ENCODE results near the gene ONECUT1.

Gene ONECUT1

GRCh38 chr15:52803467-52804306 lies 13.6 kb upstream of the ONECUT1 start:
- H3K4me1 ChIP-seq (ENCODE audit: control insufficient read depth, low read depth, low read length) = peaks cover 31% of the 10 kb centered on the region
- H3K27me3 ChIP-seq (ENCODE audit: control insufficient read depth, insufficient read depth, low read length) = peaks cover 77% of the 10 kb centered on the region
- no peaks in the 10 kb centered on the region for H3K9me3 ChIP-seq (ENCODE audit: control insufficient read depth, low read depth, low read length)
- peak overlapping the region; percentile 68 for H3K9ac ChIP-seq (ENCODE audit: low read length)
- H3K36me3 ChIP-seq (ENCODE audit: control insufficient read depth, low read depth, low read length) = no peaks in the 10 kb centered on the region
- no peak overlapping the region for H3K27ac ChIP-seq (ENCODE audit: low read length)
- peak overlapping the region; percentile 74 for H3K4me3 ChIP-seq (ENCODE audit: low read length)

- no peak overlapping the region for H3K27ac ChIP-seq (ENCODE audit: low read length)
- no peaks in the 10 kb centered on the region for H3K9me3 ChIP-seq (ENCODE audit: control insufficient read depth, low read depth, low read length)
- peaks cover 37% of the 10 kb centered on the region for H3K4me1 ChIP-seq (ENCODE audit: control insufficient read depth, low read depth, low read length)
- no peaks in the 10 kb centered on the region for H3K36me3 ChIP-seq (ENCODE audit: control insufficient read depth, low read depth, low read length)
- H3K4me3 ChIP-seq (ENCODE audit: low read length) = peak overlapping the region; percentile 74
- H3K27me3 ChIP-seq (ENCODE audit: control insufficient read depth, insufficient read depth, low read length) = peaks cover 83% of the 10 kb centered on the region
- H3K9ac ChIP-seq (ENCODE audit: low read length) = peak overlapping the region; percentile 28
Observed at GRCh38 chr15:52803108-52803466, 13.0 kb upstream of the ONECUT1 start.

GRCh38 chr15:52802110-52802509 lies 12.0 kb upstream of the ONECUT1 start:
- no peaks in the 10 kb centered on the region for H3K9me3 ChIP-seq (ENCODE audit: control insufficient read depth, low read depth, low read length)
- no peaks in the 10 kb centered on the region for H3K36me3 ChIP-seq (ENCODE audit: control insufficient read depth, low read depth, low read length)
- no peak overlapping the region for H3K27ac ChIP-seq (ENCODE audit: low read length)
- no peak overlapping the region for H3K9ac ChIP-seq (ENCODE audit: low read length)
- peaks cover 41% of the 10 kb centered on the region for H3K4me1 ChIP-seq (ENCODE audit: control insufficient read depth, low read depth, low read length)
- H3K27me3 ChIP-seq (ENCODE audit: control insufficient read depth, insufficient read depth, low read length) = peaks cover 83% of the 10 kb centered on the region
- H3K4me3 ChIP-seq (ENCODE audit: low read length) = no peak overlapping the region

- H3K36me3 ChIP-seq (ENCODE audit: control insufficient read depth, low read depth, low read length) = no peaks in the 10 kb centered on the region
- H3K27me3 ChIP-seq (ENCODE audit: control insufficient read depth, insufficient read depth, low read length) = peaks cover 83% of the 10 kb centered on the region
- peaks cover 41% of the 10 kb centered on the region for H3K4me1 ChIP-seq (ENCODE audit: control insufficient read depth, low read depth, low read length)
- H3K9me3 ChIP-seq (ENCODE audit: control insufficient read depth, low read depth, low read length) = no peaks in the 10 kb centered on the region
- H3K4me3 ChIP-seq (ENCODE audit: low read length) = no peak overlapping the region
- H3K9ac ChIP-seq (ENCODE audit: low read length) = no peak overlapping the region
- no peak overlapping the region for H3K27ac ChIP-seq (ENCODE audit: low read length)
Observed at GRCh38 chr15:52801748-52802085, 11.6 kb upstream of the ONECUT1 start.

- no peaks in the 10 kb centered on the region for H3K36me3 ChIP-seq (ENCODE audit: control insufficient read depth, low read depth, low read length)
- H3K27me3 ChIP-seq (ENCODE audit: control insufficient read depth, insufficient read depth, low read length) = peaks cover 83% of the 10 kb centered on the region
- no peaks in the 10 kb centered on the region for H3K9me3 ChIP-seq (ENCODE audit: control insufficient read depth, low read depth, low read length)
- no peak overlapping the region for H3K4me3 ChIP-seq (ENCODE audit: low read length)
- peaks cover 41% of the 10 kb centered on the region for H3K4me1 ChIP-seq (ENCODE audit: control insufficient read depth, low read depth, low read length)
- H3K27ac ChIP-seq (ENCODE audit: low read length) = no peak overlapping the region
- H3K9ac ChIP-seq (ENCODE audit: low read length) = no peak overlapping the region
Observed at GRCh38 chr15:52800828-52801747, 11.0 kb upstream of the ONECUT1 start.

GRCh38 chr15:52799145-52799811 lies 9.1 kb upstream of the ONECUT1 start:
- H3K4me3 ChIP-seq (ENCODE audit: low read length) = peak overlapping the region; percentile 45

GRCh38 chr15:52798529-52799101 lies 8.5 kb upstream of the ONECUT1 start:
- peak overlapping the region; percentile 45 for H3K4me3 ChIP-seq (ENCODE audit: low read length)
- H3K9ac ChIP-seq (ENCODE audit: low read length) = no peak overlapping the region
- H3K36me3 ChIP-seq (ENCODE audit: control insufficient read depth, low read depth, low read length) = no peaks in the 10 kb centered on the region
- H3K27ac ChIP-seq (ENCODE audit: low read length) = no peak overlapping the region
- peaks cover 53% of the 10 kb centered on the region for H3K4me1 ChIP-seq (ENCODE audit: control insufficient read depth, low read depth, low read length)
- H3K27me3 ChIP-seq (ENCODE audit: control insufficient read depth, insufficient read depth, low read length) = peaks cover 100% of the 10 kb centered on the region
- no peaks in the 10 kb centered on the region for H3K9me3 ChIP-seq (ENCODE audit: control insufficient read depth, low read depth, low read length)

More at GRCh38 chr15:52799145-52799811, 9.1 kb upstream of the ONECUT1 start:
- H3K27me3 ChIP-seq (ENCODE audit: control insufficient read depth, insufficient read depth, low read length) = peaks cover 99% of the 10 kb centered on the region
- H3K4me1 ChIP-seq (ENCODE audit: control insufficient read depth, low read depth, low read length) = peaks cover 52% of the 10 kb centered on the region
- H3K9ac ChIP-seq (ENCODE audit: low read length) = no peak overlapping the region
- H3K9me3 ChIP-seq (ENCODE audit: control insufficient read depth, low read depth, low read length) = no peaks in the 10 kb centered on the region
- H3K36me3 ChIP-seq (ENCODE audit: control insufficient read depth, low read depth, low read length) = no peaks in the 10 kb centered on the region
- H3K27ac ChIP-seq (ENCODE audit: low read length) = no peak overlapping the region

- H3K4me3 ChIP-seq (ENCODE audit: low read length) = peak overlapping the region; percentile 45
- H3K27ac ChIP-seq (ENCODE audit: low read length) = no peak overlapping the region
- peaks cover 100% of the 10 kb centered on the region for H3K27me3 ChIP-seq (ENCODE audit: control insufficient read depth, insufficient read depth, low read length)
- peaks cover 48% of the 10 kb centered on the region for H3K4me1 ChIP-seq (ENCODE audit: control insufficient read depth, low read depth, low read length)
- H3K9me3 ChIP-seq (ENCODE audit: control insufficient read depth, low read depth, low read length) = no peaks in the 10 kb centered on the region
- H3K9ac ChIP-seq (ENCODE audit: low read length) = no peak overlapping the region
- H3K36me3 ChIP-seq (ENCODE audit: control insufficient read depth, low read depth, low read length) = no peaks in the 10 kb centered on the region
Observed at GRCh38 chr15:52797625-52798501, 7.7 kb upstream of the ONECUT1 start.

GRCh38 chr15:52796753-52797520 lies 6.8 kb upstream of the ONECUT1 start:
- Histone ChIP-seq H3K4me1 (ENCODE audit: control insufficient read depth, low read depth, low read length) (peaks cover 49% of the 10 kb centered on the region), H3K9ac (ENCODE audit: low read length) (no peak overlapping the region), H3K36me3 (ENCODE audit: control insufficient read depth, low read depth, low read length) (no peaks in the 10 kb centered on the region), H3K9me3 (ENCODE audit: control insufficient read depth, low read depth, low read length) (no peaks in the 10 kb centered on the region), H3K27ac (ENCODE audit: low read length) (no peak overlapping the region), H3K27me3 (ENCODE audit: control insufficient read depth, insufficient read depth, low read length) (peaks cover 100% of the 10 kb centered on the region), H3K4me3 (ENCODE audit: low read length) (no peak overlapping the region)

- Histone ChIP-seq H3K27ac (ENCODE audit: low read length) (no peak overlapping the region), H3K4me3 (ENCODE audit: low read length) (no peak overlapping the region), H3K27me3 (ENCODE audit: control insufficient read depth, insufficient read depth, low read length) (peaks cover 100% of the 10 kb centered on the region), H3K9ac (ENCODE audit: low read length) (no peak overlapping the region), H3K36me3 (ENCODE audit: control insufficient read depth, low read depth, low read length) (no peaks in the 10 kb centered on the region), H3K9me3 (ENCODE audit: control insufficient read depth, low read depth, low read length) (no peaks in the 10 kb centered on the region), H3K4me1 (ENCODE audit: control insufficient read depth, low read depth, low read length) (peaks cover 56% of the 10 kb centered on the region)
Observed at GRCh38 chr15:52796228-52796521, 6.0 kb upstream of the ONECUT1 start.
